ENCODE measurements around the gene EVI5L. TPM values are rescaled to one million over a fixed set of nuclear protein-coding genes. Genes with fewer than 3 reads are reported as not detected.

The EVI5L gene
- total and polyA plus RNA-seq, 2 of the 13 experiments (the other 11 are each of a cell fraction or from before 2014, with no cell fraction given) = 1.7 to 2.4 TPM

DNA sequence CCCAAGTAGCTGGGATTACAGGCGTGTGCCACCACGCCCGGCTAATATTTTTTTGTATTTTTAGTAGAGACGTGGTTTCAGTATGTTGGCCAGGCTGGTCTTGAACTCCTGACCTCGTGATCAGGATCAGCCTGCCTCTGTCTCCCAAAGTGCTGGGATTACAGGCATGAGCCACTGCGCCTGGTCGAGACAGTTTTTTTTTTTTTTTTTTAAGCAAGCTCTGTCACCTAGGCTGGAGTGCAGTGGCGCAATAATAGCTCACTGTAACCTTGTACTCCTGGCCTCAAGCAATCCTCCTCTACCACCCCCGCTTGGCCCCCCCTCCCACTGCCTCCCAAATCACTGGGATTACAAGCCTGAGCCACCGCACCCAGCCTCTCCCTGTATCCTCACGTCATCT, 67.3 kb downstream of the EVI5L start (continued):
- TF ChIP-seq, protein P1, sequence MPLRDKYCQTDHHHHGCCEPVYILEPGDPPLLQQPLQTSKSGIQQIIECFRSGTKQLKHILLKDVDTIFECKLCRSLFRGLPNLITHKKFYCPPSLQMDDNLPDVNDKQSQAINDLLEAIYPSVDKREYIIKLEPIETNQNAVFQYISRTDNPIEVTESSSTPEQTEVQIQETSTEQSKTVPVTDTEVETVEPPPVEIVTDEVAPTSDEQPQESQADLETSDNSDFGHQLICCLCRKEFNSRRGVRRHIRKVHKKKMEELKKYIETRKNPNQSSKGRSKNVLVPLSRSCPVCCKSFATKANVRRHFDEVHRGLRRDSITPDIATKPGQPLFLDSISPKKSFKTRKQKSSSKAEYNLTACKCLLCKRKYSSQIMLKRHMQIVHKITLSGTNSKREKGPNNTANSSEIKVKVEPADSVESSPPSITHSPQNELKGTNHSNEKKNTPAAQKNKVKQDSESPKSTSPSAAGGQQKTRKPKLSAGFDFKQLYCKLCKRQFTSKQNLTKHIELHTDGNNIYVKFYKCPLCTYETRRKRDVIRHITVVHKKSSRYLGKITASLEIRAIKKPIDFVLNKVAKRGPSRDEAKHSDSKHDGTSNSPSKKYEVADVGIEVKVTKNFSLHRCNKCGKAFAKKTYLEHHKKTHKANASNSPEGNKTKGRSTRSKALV (CRISPR knock-in tag; IDR thresholded peaks at IDR 0.05) = 0 out of 2 replicates have a peak, but pooled peaks have one; percentile 36
- TF ChIP-seq PAWR (CRISPR knock-in tag; IDR thresholded peaks at IDR 0.05; ENCODE audit: borderline replicate concordance) (no peak), ZSCAN12 (CRISPR knock-in tag; IDR thresholded peaks at IDR 0.05) (no peak), GTF3A (CRISPR knock-in tag; conservative IDR thresholded peaks at IDR 0.05) (no peak), ZMAT3 (CRISPR knock-in tag; conservative IDR thresholded peaks at IDR 0.05) (no peak), RBM39 (IDR thresholded peaks at IDR 0.05; ENCODE audit: low read depth, low read length, poor library complexity, severe bottlenecking) (no peak), STAG1 (CRISPR knock-in tag; IDR thresholded peaks at IDR 0.05) (no peak), BHLHE40 (IDR thresholded peaks at IDR 0.05; ENCODE audit: low read length) (no peak), ZNF775 (CRISPR knock-in tag; IDR thresholded peaks at IDR 0.05; ENCODE audit: borderline replicate concordance) (no peak), MYNN (CRISPR knock-in tag; IDR thresholded peaks at IDR 0.05; ENCODE audit: low read depth) (no peak), ZNF720 (CRISPR knock-in tag; IDR thresholded peaks at IDR 0.05) (no peak), ZNF557 (CRISPR knock-in tag; IDR thresholded peaks at IDR 0.05) (no peak), FOXJ3 (CRISPR knock-in tag; IDR thresholded peaks at IDR 0.05; ENCODE audit: borderline replicate concordance) (peak; percentile 28; the same call in 1 of the 2 replicates), HHEX (CRISPR knock-in tag; IDR thresholded peaks at IDR 0.05) (no peak), NCOR1 (IDR thresholded peaks at IDR 0.05; ENCODE audit: borderline replicate concordance, low read length) (peak; percentile 79; the same call in 1 of the 2 replicates), ZNF841 (CRISPR knock-in tag; IDR thresholded peaks at IDR 0.05; ENCODE audit: borderline replicate concordance) (no peak), ZNF234 (CRISPR knock-in tag; conservative IDR thresholded peaks at IDR 0.05) (0 out of 2 replicates have a peak, but pooled peaks have one; percentile 45), ZNF652 (CRISPR knock-in tag; IDR thresholded peaks at IDR 0.05; ENCODE audit: borderline replicate concordance, low read depth) (no peak), SOX6 (IDR thresholded peaks at IDR 0.05) (no peak), SOX6 (CRISPR knock-in tag; IDR thresholded peaks at IDR 0.05) (peak; percentile 74), ATF7-NPFF (CRISPR knock-in tag; IDR thresholded peaks at IDR 0.05; ENCODE audit: low read depth) (no peak), ZNF615 (CRISPR knock-in tag; IDR thresholded peaks at IDR 0.05; ENCODE audit: borderline replicate concordance) (no peak), ZFP36L1 (CRISPR knock-in tag; IDR thresholded peaks at IDR 0.05) (no peak), MED8 (CRISPR knock-in tag; IDR thresholded peaks at IDR 0.05; ENCODE audit: insufficient replicate concordance) (no peak), ZBTB38 (CRISPR knock-in tag; IDR thresholded peaks at IDR 0.05) (peak; percentile 44; the same call in 1 of the 2 replicates)
- TF ChIP-seq, protein P2, sequence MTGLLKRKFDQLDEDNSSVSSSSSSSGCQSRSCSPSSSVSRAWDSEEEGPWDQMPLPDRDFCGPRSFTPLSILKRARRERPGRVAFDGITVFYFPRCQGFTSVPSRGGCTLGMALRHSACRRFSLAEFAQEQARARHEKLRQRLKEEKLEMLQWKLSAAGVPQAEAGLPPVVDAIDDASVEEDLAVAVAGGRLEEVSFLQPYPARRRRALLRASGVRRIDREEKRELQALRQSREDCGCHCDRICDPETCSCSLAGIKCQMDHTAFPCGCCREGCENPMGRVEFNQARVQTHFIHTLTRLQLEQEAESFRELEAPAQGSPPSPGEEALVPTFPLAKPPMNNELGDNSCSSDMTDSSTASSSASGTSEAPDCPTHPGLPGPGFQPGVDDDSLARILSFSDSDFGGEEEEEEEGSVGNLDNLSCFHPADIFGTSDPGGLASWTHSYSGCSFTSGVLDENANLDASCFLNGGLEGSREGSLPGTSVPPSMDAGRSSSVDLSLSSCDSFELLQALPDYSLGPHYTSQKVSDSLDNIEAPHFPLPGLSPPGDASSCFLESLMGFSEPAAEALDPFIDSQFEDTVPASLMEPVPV (CRISPR knock-in tag; IDR thresholded peaks at IDR 0.05) = no peak
- TF ChIP-seq, protein P3, sequence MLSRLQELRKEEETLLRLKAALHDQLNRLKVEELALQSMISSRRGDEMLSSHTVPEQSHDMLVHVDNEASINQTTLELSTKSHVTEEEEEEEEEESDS (CRISPR knock-in tag; IDR thresholded peaks at IDR 0.05; ENCODE audit: borderline replicate concordance) = no peak
- TF ChIP-seq, protein P4, sequence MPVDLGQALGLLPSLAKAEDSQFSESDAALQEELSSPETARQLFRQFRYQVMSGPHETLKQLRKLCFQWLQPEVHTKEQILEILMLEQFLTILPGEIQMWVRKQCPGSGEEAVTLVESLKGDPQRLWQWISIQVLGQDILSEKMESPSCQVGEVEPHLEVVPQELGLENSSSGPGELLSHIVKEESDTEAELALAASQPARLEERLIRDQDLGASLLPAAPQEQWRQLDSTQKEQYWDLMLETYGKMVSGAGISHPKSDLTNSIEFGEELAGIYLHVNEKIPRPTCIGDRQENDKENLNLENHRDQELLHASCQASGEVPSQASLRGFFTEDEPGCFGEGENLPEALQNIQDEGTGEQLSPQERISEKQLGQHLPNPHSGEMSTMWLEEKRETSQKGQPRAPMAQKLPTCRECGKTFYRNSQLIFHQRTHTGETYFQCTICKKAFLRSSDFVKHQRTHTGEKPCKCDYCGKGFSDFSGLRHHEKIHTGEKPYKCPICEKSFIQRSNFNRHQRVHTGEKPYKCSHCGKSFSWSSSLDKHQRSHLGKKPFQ (CRISPR knock-in tag; IDR thresholded peaks at IDR 0.05; ENCODE audit: insufficient replicate concordance) = peak; percentile 33
